CMK (cell line): Measurements from ENCODE around the gene SHOC2.

Experiments used
- DNase-seq: peaks from one replicate; pipeline ENCODE4 v3.0.0-alpha.2; 2010; ENCODE audit warnings: low read depth

Gene SHOC2

GRCh38 chr10:110946496-110946895 lies 27.1 kb downstream of the SHOC2 start:
- no peak for DNase-seq

- DNase-seq, result no peak
These were observed 27.7 kb downstream of the SHOC2 start for GRCh38 chr10:110947061-110947595.

- no peak for DNase-seq
These were observed 32.0 kb downstream of the SHOC2 start for GRCh38 chr10:110951381-110951780.

GRCh38 chr10:110957606-110958005 lies 38.2 kb downstream of the SHOC2 start:
- DNase-seq, result no peak

GRCh38 chr10:110959379-110960332 lies 40.3 kb downstream of the SHOC2 start:
- no peak for DNase-seq

GRCh38 chr10:110960333-110960712 lies 40.9 kb downstream of the SHOC2 start:
- DNase-seq, result no peak

GRCh38 chr10:110962443-110962842 lies 43.0 kb downstream of the SHOC2 start:
- no peak for DNase-seq

GRCh38 chr10:110963162-110963561 lies 43.8 kb downstream of the SHOC2 start:
- DNase-seq, result no peak

GRCh38 chr10:110964681-110965080 lies 45.3 kb downstream of the SHOC2 start:
- no peak for DNase-seq

- DNase-seq, result no peak
These were observed 45.8 kb downstream of the SHOC2 start for GRCh38 chr10:110965216-110965615.

- no peak for DNase-seq
These were observed 46.7 kb downstream of the SHOC2 start for GRCh38 chr10:110966146-110966545.

GRCh38 chr10:110967009-110967630 lies 47.7 kb downstream of the SHOC2 start:
- no peak for DNase-seq

- no peak for DNase-seq
These were observed 48.2 kb downstream of the SHOC2 start for GRCh38 chr10:110967645-110968044.

GRCh38 chr10:110969183-110969582 lies 49.8 kb downstream of the SHOC2 start:
- DNase-seq, result no peak

- no peak for DNase-seq
These were observed 52.2 kb downstream of the SHOC2 start for GRCh38 chr10:110971638-110972037.

- no peak for DNase-seq
These were observed 53.1 kb downstream of the SHOC2 start for GRCh38 chr10:110972231-110973134.

- DNase-seq, result no peak
These were observed 54.0 kb downstream of the SHOC2 start for GRCh38 chr10:110973400-110973799.

GRCh38 chr10:110976577-110976976 lies 57.2 kb downstream of the SHOC2 start:
- DNase-seq, result no peak

GRCh38 chr10:110977662-110978061 lies 58.3 kb downstream of the SHOC2 start:
- DNase-seq, result no peak

- DNase-seq, result no peak
These were observed 58.8 kb downstream of the SHOC2 start for GRCh38 chr10:110978204-110978603.

GRCh38 chr10:110979611-110980010 lies 60.2 kb downstream of the SHOC2 start:
- DNase-seq, result no peak

GRCh38 chr10:110980807-110981206 lies 61.4 kb downstream of the SHOC2 start:
- DNase-seq, result no peak
